Stimulated activated CD8-positive, alpha-beta memory T cell treated with anti-CD3 and anti-CD28 coated beads, Interleukin-15, amount 100 ng/mL, for 4 hours (primary cell): ENCODE results near the gene P3H1.
A peak's percentile ranks its signal among the peaks of the same experiment; 100 is the strongest.
"Not testable (repeated sequence)": the region's sequence is repeated elsewhere in the genome, so short reads cannot be mapped to it uniquely, and the experiment has no call there.

Experiments
- DNase-seq, 2 donors: peaks; one replicate each; pipeline ENCODE4 v3.0.0-alpha.2; 2020; ENCODE audit warnings: low read depth in 2 of 2

Gene P3H1

DNA sequence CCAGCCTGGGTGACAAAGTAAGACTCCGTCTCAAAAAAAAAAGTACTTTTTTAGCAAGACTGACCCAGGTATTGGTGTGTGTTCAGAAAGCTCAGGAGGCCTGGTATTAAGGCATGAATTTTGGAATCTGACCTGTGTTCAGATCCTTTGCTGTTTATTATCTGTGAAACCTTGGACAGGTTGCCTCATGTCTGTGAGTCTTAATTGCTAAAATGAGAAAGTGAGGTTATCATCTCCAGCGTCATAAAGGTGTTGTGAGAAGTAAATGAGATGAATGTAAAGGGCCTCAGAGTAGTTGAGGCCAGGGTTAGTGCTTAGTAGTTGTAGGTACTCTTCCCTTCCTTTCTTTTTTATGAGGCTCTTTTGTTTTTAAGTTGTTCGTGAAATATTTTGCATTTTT, 3.0 kb upstream of the P3H1 start:
- no peak for DNase-seq

DNA sequence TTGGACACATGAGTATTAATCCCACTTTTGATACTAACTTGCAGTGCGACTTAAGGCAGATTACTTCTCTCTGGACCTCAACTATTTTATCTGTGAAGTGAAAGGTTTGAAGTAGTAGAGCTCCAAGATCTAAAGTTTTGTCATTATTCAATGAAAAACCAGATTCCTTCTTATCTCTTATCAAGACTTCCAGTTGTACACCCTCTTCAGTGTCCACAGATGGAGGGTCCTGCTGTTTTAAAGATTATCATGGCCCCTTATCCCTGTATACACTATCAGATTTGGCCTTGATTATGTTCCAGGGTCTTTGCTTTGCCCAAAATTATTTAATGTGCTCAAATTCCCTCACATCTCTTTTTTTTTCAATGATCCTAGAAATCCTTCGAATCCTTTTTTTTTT, 1.3 kb upstream of the P3H1 start:
- no peak for DNase-seq

DNA sequence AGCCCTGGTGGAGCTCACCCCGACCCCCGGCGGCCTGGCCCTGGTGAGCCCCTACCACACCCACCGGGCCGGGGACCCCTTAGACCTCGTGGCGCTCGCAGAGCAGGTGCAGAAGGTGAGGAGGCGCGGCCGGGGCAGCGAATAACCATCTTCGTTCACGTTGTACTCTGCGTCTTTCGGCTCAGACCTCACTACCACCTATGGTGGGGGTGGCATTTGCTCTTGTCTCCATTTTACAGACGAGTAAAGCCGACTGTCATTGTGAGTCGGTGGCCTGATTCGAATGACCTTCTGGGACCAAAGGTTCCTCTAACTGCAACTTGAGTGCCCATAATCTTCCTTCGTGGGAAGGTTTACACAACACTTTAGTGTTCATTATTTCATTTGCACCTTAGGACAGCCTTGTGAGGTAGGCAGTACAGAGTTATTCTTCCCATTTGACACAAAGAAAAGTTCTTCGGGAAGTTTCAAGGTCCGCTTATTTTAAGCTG, 727 bp upstream of the P3H1 start:
- DNase-seq = no peak

- DNase-seq = peak; percentile 10 to 37
Measured at GRCh38 chr1:42765832-42766740, 742 bp downstream of the P3H1 start.

- DNase-seq = no peak
Measured at GRCh38 chr1:42765269-42765668, 1.6 kb downstream of the P3H1 start.

DNA sequence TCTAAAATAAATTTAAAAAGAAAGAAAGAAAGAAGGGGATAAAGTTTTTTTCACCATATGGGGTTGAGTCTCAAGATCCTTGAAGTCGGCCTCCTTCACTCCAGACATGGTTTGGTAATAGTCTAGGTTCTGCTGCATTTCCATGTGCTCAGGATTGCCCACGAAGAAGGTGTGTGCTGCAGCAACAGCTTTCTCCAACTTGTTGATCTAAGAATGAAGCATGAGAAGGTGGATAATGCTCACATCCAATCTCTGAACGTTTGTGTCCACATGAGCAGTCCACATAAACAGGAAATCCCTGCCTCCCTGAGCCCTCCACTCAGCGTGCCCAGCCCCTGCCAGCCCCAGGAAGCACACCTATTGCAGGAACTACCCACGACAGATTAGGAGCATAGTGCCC, 4.6 kb downstream of the P3H1 start:
- no peak for DNase-seq

GRCh38 chr1:42761567-42761966, 5.3 kb downstream of the P3H1 start:
- DNase-seq = no peak

DNA sequence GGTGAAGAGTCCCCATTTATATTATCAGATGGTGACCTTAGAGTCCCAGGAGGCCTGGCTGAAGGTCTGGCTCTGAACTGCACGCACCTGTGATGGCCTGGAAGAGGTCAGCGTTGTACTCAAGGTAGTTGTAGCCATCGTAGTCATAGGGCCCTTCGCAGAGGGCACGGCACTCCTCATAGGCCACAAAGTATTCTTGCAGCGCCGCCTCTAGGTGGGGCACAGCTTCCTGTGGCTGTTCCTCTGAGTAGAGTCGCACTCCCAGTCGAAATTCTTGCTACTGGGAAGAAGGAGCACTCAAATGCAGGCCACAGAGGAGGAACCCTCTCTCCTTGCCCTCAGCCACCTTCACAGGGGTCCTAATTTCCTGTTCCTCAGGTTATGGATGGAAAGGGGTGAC, 7.7 kb downstream of the P3H1 start:
- no peak for DNase-seq

DNA sequence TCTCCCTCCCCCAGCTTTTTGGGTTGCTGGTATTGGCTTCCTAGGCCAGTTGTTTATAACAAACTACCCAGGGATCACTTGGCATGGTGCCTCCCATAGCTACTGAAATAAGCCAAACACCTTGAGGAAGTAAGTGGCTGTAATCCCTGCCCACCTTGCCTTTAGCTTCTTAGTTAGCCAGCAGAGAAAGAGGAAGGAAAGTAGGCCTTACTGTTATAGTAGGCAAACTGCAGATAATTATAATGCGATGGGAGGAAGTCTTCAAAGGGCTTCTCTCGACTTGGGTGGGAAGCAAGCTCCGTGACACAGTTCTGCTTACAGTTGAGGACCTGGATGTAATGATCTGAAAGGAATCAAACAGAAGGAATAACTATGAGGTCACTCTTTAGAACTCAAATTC, 8.2 kb downstream of the P3H1 start:
- DNase-seq = no peak

- no peak for DNase-seq
Measured at GRCh38 chr1:42757892-42758275, 8.9 kb downstream of the P3H1 start.

- no peak for DNase-seq
Measured at GRCh38 chr1:42756956-42757891, 9.6 kb downstream of the P3H1 start.

DNA sequence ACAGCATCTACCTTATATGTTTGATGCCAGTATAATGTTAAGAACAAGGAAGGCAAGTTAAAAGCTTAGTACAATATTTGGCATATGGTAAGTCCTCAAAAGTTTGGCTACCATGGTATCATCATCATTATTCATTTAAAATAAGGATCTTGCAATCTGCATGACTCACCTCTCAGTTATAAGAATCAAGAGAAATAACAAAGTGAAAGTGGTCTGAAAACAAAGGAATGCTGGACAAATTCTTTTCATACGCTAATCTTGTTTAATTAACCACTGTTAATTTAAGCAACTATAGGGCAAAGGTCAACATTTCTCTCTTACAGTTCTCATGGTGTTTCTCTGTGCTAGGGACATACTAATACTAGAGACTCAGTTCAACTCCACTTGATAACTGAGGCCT, 13.8 kb downstream of the P3H1 start:
- no peak for DNase-seq

DNA sequence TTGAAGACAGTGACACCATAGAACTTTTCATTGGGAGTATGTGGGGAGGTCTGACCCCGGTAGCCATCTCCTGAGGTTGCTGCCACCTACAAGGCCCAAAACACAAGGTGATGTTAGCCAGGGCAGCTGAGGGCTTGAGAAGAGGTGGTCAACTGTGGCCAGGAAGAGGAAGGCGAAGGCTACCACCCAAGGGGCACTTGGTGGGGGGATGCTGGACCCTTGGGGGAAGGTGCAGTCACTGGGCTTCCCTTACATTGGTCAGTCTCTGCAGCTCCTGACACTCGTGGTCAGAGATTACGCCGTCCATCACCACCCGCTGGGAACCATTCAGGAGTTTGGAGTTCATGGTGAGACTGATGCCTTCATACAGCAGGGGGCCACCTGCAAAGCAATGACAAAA, 14.5 kb downstream of the P3H1 start:
- no peak for DNase-seq

DNA sequence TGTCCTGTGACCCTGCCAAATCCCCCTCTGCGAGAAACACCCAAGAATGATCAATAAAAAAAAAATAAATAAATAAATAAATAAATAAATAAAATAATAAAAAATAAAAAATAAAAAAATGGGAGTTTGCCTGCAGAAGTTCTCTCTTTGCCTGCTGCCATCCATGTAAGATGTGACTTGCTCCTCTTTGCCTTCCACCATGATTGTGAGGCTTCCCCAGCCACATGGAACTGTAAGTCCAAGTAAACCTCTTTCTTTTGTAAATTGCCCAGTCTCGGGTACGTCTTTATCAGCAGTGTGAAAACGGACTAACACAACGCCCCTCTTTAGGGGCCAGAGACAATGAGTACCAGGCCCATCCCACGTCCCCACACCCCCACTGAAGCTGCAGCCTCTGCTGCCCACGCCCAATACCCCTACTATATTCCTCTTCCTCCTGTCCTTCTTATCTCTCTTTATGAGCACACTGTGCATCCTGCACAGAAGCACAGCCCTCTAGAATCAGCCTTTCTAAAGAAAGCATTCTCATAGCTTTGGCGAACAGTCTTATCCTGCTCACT, 15.2 kb downstream of the P3H1 start:
- DNase-seq = not testable (repeated sequence)

GRCh38 chr1:42750041-42750440, 16.8 kb downstream of the P3H1 start:
- no peak for DNase-seq

- DNase-seq = no peak
Measured at GRCh38 chr1:42748461-42749410, 18.1 kb downstream of the P3H1 start.

- DNase-seq = no peak
Measured at GRCh38 chr1:42748021-42748420, 18.8 kb downstream of the P3H1 start.

GRCh38 chr1:42747125-42747524, 19.7 kb downstream of the P3H1 start:
- no peak for DNase-seq

DNA sequence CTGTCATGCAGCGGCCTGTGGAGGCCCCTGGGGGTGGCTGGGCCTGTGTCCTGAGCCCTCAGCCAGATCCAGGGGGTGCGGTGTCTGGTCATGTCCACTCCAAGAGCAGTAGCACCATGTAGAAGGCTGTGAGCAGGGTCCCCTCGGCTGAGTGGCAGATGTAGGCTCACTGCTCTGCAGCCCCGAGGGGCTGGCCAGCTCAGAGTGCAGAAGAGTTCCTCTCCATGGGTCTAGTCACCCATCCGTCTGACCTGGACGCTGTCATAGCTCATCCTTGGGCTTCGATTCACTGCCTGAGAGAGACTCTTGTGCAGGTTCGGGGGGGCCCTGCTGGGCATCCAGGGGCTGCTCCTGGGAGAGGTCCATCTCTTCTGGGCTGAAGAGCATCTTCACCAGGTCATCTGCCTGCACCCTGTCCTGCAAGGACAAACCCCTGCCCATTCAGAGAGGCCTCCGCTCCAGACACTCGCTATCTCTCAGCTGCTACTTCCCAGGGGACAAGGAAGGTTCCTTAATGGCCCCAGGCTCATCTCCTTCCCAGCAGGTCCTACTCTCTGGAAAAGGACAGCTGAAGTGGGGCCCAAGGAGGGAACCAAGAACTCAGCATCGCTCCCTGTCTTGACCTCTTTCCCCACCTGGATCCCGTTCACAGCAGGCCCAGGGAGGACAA, 20.3 kb downstream of the P3H1 start:
- no peak for DNase-seq

DNA sequence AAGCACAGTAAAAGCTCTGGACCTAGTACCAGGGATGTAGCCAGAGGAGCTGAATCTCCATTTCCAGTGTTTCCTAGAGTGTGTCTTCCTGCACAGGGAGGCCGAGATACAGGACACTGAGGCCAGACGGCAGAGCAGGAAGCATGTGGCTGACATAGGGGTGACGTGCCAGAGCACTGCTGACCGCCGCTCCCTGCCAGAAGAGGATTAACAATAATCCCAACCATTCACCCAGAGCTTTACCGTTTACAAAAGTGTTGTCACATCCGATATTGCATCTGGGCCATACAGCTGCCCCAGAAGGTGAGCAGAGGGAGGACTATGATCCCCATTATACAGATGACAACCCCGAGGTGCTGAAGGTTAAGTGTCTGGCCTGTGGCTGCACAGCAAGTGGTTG, 21.0 kb downstream of the P3H1 start:
- DNase-seq = no peak

GRCh38 chr1:42744148-42744413, 22.7 kb downstream of the P3H1 start:
- no peak for DNase-seq
